GM12878 (cell line): ENCODE results near the gene JAG2. TPM values are rescaled to one million over a fixed set of nuclear protein-coding genes. Genes with fewer than 3 reads are reported as not detected.

Experiments used
- ATAC-seq: fragments of 200-7000 bp; cut with Tn5 transposase; 3 replicates; pipeline ENCODE4 v1.9.1; 2020; ENCODE audit warnings: mild to moderate bottlenecking, moderate library complexity
- BruUV-seq: library from RNA; stranded (reverse); fragments of 400-500 nt; replicated peaks from 2 replicates; lab custom pipeline; 2021; lab: Mats Ljungman, UMichigan
- CTCF ChIA-PET: fragments of 300-600 bp; sonication (Branson Sonifier 250); formaldehyde crosslinking; extraction: SDS; loops from one replicate; lab custom pipeline; 2021; ENCODE audit warnings: inconsistent platforms; lab: Yijun Ruan, JAX
- POLR2A ChIA-PET: fragments of 350-600 bp; formaldehyde crosslinking; extraction: SDS; loops from one replicate; lab custom pipeline; 2021; ENCODE audit warnings: inconsistent platforms; lab: Charles Lee
- RAD21 ChIA-PET: fragments of 300-600 bp; sonication (Branson Sonifier 250); formaldehyde crosslinking; loops from one replicate; lab custom pipeline; 2023; ENCODE audit warnings: antibody characterized with exemption; ENCODE audit not compliant: unreplicated experiment; lab: Charles Lee
- SMC1A ChIA-PET: fragments of 300-600 bp; sonication (Branson Sonifier 250); formaldehyde crosslinking; loops from one replicate; lab custom pipeline; 2023; ENCODE audit not compliant: unreplicated experiment, uncharacterized antibody; lab: Charles Lee
- DNase-seq: peaks from one replicate; pipeline ENCODE4 v3.0.0-alpha.2; 2011; ENCODE audit warnings: low read depth, low spot score
- FAIRE-seq: peaks from 3 replicates; lab custom pipeline; 2011; peaks lifted over from hg19 to GRCh38; lab: Jason Lieb, UNC
- H2AFZ ChIP-seq: 2 replicates; pipeline ENCODE4 v1.6.0; 2011; ENCODE audit warnings: low read depth, low read length, control low read depth; ENCODE audit not compliant: control insufficient read depth
- H3K27ac ChIP-seq: 2 replicates; pipeline ENCODE4 v1.5.1; 2011; ENCODE audit warnings: control low read depth; ENCODE audit not compliant: control insufficient read depth, insufficient read depth
- H3K27me3 ChIP-seq, 2 experiments: replicated peaks in 1 of 2; 2 replicates each; pipeline versions ENCODE4 v1.6.0 to v1.6.1; 2011; ENCODE audit warnings: low read length in 1 of 2; ENCODE audit not compliant: control insufficient read depth in 2 of 2, insufficient read depth in 2 of 2
- H3K36me3 ChIP-seq, 2 experiments: 2 replicates each; pipeline ENCODE4 v1.5.1; 2011; ENCODE audit warnings: low read length in 1 of 2; ENCODE audit not compliant: control insufficient read depth in 2 of 2, insufficient read depth in 2 of 2
- H3K4me1 ChIP-seq: 2 replicates; pipeline ENCODE4 v1.6.1; 2011; ENCODE audit warnings: mild to moderate bottlenecking, low read length, moderate library complexity, mixed read lengths; ENCODE audit not compliant: control insufficient read depth, insufficient read depth
- H3K4me2 ChIP-seq: 2 replicates; pipeline ENCODE4 v1.6.0; 2011; ENCODE audit warnings: control low read depth; ENCODE audit not compliant: control insufficient read depth, insufficient read depth
- H3K4me3 ChIP-seq: fragments of 200-600 bp; sonication (generic); 2 replicates; pipeline ENCODE4 v1.5.1; 2016
- H3K79me2 ChIP-seq: 2 replicates; pipeline ENCODE4 v1.6.0; 2011; ENCODE audit warnings: low read length; ENCODE audit not compliant: control insufficient read depth, insufficient read depth
- H3K9ac ChIP-seq: 2 replicates; pipeline ENCODE4 v1.8.0; 2011; ENCODE audit warnings: low read length, control low read depth, mixed read lengths; ENCODE audit not compliant: control insufficient read depth, insufficient read depth
- H3K9me3 ChIP-seq: replicated peaks from 3 replicates; pipeline ENCODE4 v1.5.1; 2011; ENCODE audit warnings: mild to moderate bottlenecking, low read length; ENCODE audit not compliant: control insufficient read depth, insufficient read depth
- H4K20me1 ChIP-seq: 2 replicates; pipeline ENCODE4 v1.6.0; 2011; ENCODE audit not compliant: control insufficient read depth, insufficient read depth
- BRCA1 ChIP-seq: IDR thresholded peaks from 2 replicates; pipeline ENCODE4 v1.6.1; 2011; ENCODE audit warnings: low read depth, low read length, improper control_type of control experiment
- E4F1 ChIP-seq: fragments of 450-650 bp; IDR thresholded peaks from 2 replicates; pipeline ENCODE4 v1.6.1; 2018; ENCODE audit warnings: borderline replicate concordance, mild to moderate bottlenecking; ENCODE audit not compliant: partially characterized antibody
- EED ChIP-seq: sonication (generic); IDR thresholded peaks from 2 replicates; pipeline ENCODE4 v1.6.1; 2016; ENCODE audit warnings: antibody characterized with exemption, low read depth
- FOXK2 ChIP-seq: fragments of 450-650 bp; IDR thresholded peaks from 2 replicates; pipeline ENCODE4 v1.6.1; 2017; ENCODE audit warnings: mild to moderate bottlenecking, moderate library complexity
- IKZF2 ChIP-seq, 2 experiments: fragments of 450-650 bp; IDR thresholded peaks; 2 replicates each; pipeline ENCODE4 v1.6.1; 2017; ENCODE audit warnings: mild to moderate bottlenecking in 2 of 2, moderate library complexity in 2 of 2
- MEF2B ChIP-seq: fragments of 450-650 bp; IDR thresholded peaks from 2 replicates; pipeline ENCODE4 v1.6.1; 2018; ENCODE audit warnings: mild to moderate bottlenecking, moderate library complexity; ENCODE audit not compliant: partially characterized antibody, poor library complexity, severe bottlenecking
- POU2F2 ChIP-seq: IDR thresholded peaks from 3 replicates; pipeline ENCODE4 v1.6.1; 2011; ENCODE audit warnings: low read depth, mild to moderate bottlenecking, low read length, borderline replicate concordance
- SIX5 ChIP-seq: IDR thresholded peaks from 2 replicates; pipeline ENCODE4 v1.6.1; 2011; ENCODE audit warnings: mild to moderate bottlenecking, low read depth, low read length, moderate library complexity; ENCODE audit not compliant: severe bottlenecking
- SPI1 ChIP-seq: IDR thresholded peaks from 2 replicates; pipeline ENCODE4 v1.6.1; 2011; ENCODE audit warnings: low read depth, mild to moderate bottlenecking, low read length, moderate library complexity, borderline replicate concordance; ENCODE audit not compliant: insufficient read depth
- SREBF1 ChIP-seq: IDR thresholded peaks from 2 replicates; pipeline ENCODE4 v1.6.1; 2012; ENCODE audit warnings: mild to moderate bottlenecking, low read length
- SREBF2 ChIP-seq: IDR thresholded peaks from 2 replicates; pipeline ENCODE4 v1.6.1; 2012; ENCODE audit warnings: mild to moderate bottlenecking, low read length
- SRF ChIP-seq, 2 experiments: IDR thresholded peaks; 2 replicates each; pipeline ENCODE4 v1.6.1; 2011; ENCODE audit warnings: low read depth in 2 of 2, low read length in 2 of 2, mild to moderate bottlenecking in 1 of 2, moderate library complexity in 1 of 2
- TARDBP ChIP-seq: IDR thresholded peaks from 2 replicates; pipeline ENCODE4 v1.6.1; 2016; ENCODE audit warnings: borderline replicate concordance
- TCF3 ChIP-seq: IDR thresholded peaks from 2 replicates; pipeline ENCODE4 v1.6.1; 2012; ENCODE audit warnings: low read depth, mild to moderate bottlenecking, low read length, borderline replicate concordance; ENCODE audit not compliant: insufficient read depth
- ZNF274 ChIP-seq: IDR thresholded peaks from one replicate; pipeline ENCODE4 v1.8.0; 2011; ENCODE audit not compliant: insufficient read length, insufficient read depth
- WGBS: methylation state at CpG from one replicate; pipeline ENCODE4 v1.1.6; 2016; ENCODE audit warnings: low lambda C conversion rate; ENCODE audit not compliant: insufficient replicate concordance, insufficient coverage; ENCODE audit errors: missing lambda C conversion rate; 5-methylcytosine and 5-hydroxymethylcytosine counted together
- in situ Hi-C: fragments of 300-500 bp; cut with MboI; formaldehyde crosslinking; loops from 9 replicates; pipeline ENCODE4 v1.14.3; 2018; ENCODE audit warnings: mixed read lengths
- intact Hi-C: fragments of 100-400 bp; cut with micrococcal nuclease; formaldehyde crosslinking; loops from one replicate; pipeline ENCODE4 v1.14.2; 2022; ENCODE audit not compliant: unreplicated experiment
- polyA plus RNA-seq, 11 experiments: library from polyadenylated mRNA; depleted of rRNA in 4 of 11; unstranded in 6 of 11; stranded (reverse) in 5 of 11; fragments of >200 nt; fragmentation: Nextera tagmentation in 4 of 11; fragmentation: Illumina TruSeq in 1 of 11; extraction: Ambion mirVana in 4 of 11; extraction: Trizol in 1 of 11; gene quantifications; 1 replicate in 1 of 11; 2 replicates in 10 of 11; pipeline versions ENCODE4 v1.2.1 to v1.2.3, GENCODE V29; 2011 to 2016; ENCODE audit warnings: inconsistent platforms in 2 of 11, missing spikeins in 2 of 11, low read depth in 1 of 11
- total RNA-seq, 4 experiments: library from RNA; depleted of rRNA in 3 of 4; stranded (reverse); fragments of >200 nt in 3 of 4; fragmentation: Illumina TruSeq in 1 of 4; extraction: Trizol in 1 of 4; gene quantifications; 2 replicates each; pipeline versions ENCODE4 v1.2.1 to v1.2.3, GENCODE V29; 2013 to 2021
- TF ChIP-seq, protein P1 (sequence below): fragments of 450-650 bp; IDR thresholded peaks from 2 replicates; pipeline ENCODE4 v1.6.1; 2017; ENCODE audit warnings: mild to moderate bottlenecking

Gene JAG2
- total and polyA plus RNA-seq, 10 of the 15 experiments (the other 5 are each of a cell fraction or from before 2014, with no cell fraction given): 0.04 to 0.14 (median 0.06) TPM; not detected in 5

DNA sequence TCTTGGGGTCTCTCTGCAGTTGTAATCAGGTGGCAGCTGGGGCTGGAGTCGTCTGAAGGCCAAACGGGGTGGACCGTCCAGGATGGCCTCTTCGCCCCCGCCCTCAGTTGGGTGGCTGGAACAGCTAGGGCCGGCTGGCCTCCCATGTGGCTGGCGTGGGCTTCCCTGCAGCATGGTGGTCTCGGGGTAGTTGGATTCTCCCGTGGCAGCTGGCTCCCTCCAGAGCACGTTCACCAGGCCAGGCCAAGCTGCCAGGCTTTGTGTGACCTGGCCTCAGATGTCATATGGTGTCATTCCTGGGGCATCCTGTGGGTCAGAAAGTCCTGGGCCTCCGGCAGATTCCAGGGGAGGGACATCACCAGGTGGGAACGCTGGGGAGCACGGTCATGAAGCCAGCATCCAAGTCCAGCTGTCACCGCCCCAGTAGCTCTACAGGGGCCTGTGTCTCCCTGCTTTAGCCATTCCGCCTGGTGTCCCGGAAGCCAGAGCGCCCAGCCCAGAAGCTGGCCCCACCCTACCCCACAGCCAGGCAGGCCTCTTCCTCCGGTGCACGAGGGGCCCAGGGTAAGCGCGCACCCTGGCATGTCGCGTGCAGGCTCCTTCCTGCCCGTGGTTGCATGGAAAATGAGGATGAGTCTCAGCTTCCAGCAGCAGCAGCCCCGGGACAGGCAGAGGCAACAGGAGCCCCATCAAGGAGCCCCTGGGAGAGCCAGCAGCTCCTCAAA lies 13.9 kb upstream of the JAG2 start:
- ATAC-seq (no peak), DNase-seq (no peak), FAIRE-seq (no peak)
- H3K36me3 ChIP-seq: no peaks in the 10 kb centered on the region
- no TSS peak for BruUV-seq
- in situ Hi-C loops: no loop called here
- no peak overlapping the region for H3K4me3 ChIP-seq
- H2AFZ ChIP-seq: no peak overlapping the region
- H3K9ac ChIP-seq: no peak overlapping the region
- ChIA-PET SMC1A (no interaction called here), RAD21 (no interaction called here), CTCF (interaction anchor here (0.5 to 1.6 kb wide), 3 partner anchors 13 to 1238 kb away, joined by 4 read pairs; no protein-coding TSS in a partner anchor), POLR2A (interaction anchor here (0.7 kb wide), 1 partner anchor 113 kb away, joined by 3 read pairs; no protein-coding TSS in a partner anchor)
- H3K27me3 ChIP-seq: peaks cover 0 to 2% of the 10 kb centered on the region in 2 experiments; a peak in 2 of 4 replicates
- no peaks in the 10 kb centered on the region for H3K9me3 ChIP-seq
- H3K4me2 ChIP-seq: no peak overlapping the region
- no peaks in the 10 kb centered on the region for H4K20me1 ChIP-seq
- no peak overlapping the region for H3K27ac ChIP-seq
- intact Hi-C loops: no loop called here
- no peaks in the 10 kb centered on the region for H3K79me2 ChIP-seq
- WGBS: 48% methylated on average over 22 of the region's 25 CpGs
- peaks cover 5% of the 10 kb centered on the region; the same call in 1 of the 2 replicates for H3K4me1 ChIP-seq
- TF ChIP-seq BRCA1 (no peak), SIX5 (no peak), SREBF2 (no peak), SPI1 (no peak), EED (no peak), ZNF274 (no peak), SRF (IDR thresholded peaks at IDR 0.05; ENCODE audit: low read depth in 2 of 2, low read length in 2 of 2) (no peak), E4F1 (no peak), MEF2B (no peak), POU2F2 (no peak), FOXK2 (no peak), SREBF1 (no peak), TARDBP (no peak), IKZF2 (IDR thresholded peaks at IDR 0.05) (no peak), TCF3 (no peak)
- TF ChIP-seq, protein P1, sequence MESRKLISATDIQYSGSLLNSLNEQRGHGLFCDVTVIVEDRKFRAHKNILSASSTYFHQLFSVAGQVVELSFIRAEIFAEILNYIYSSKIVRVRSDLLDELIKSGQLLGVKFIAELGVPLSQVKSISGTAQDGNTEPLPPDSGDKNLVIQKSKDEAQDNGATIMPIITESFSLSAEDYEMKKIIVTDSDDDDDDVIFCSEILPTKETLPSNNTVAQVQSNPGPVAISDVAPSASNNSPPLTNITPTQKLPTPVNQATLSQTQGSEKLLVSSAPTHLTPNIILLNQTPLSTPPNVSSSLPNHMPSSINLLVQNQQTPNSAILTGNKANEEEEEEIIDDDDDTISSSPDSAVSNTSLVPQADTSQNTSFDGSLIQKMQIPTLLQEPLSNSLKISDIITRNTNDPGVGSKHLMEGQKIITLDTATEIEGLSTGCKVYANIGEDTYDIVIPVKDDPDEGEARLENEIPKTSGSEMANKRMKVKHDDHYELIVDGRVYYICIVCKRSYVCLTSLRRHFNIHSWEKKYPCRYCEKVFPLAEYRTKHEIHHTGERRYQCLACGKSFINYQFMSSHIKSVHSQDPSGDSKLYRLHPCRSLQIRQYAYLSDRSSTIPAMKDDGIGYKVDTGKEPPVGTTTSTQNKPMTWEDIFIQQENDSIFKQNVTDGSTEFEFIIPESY: no peak
